Activated gamma-delta T cell (primary cell): ENCODE data around the gene TMBIM6.
"Not testable (repeated sequence)": the region's sequence is repeated elsewhere in the genome, so short reads cannot be mapped to it uniquely, and the experiment has no call there.

Experiments
- DNase-seq: peaks from one replicate; lab custom pipeline; 2025; lab: John Stamatoyannopoulos, UW

TMBIM6 gene

DNA sequence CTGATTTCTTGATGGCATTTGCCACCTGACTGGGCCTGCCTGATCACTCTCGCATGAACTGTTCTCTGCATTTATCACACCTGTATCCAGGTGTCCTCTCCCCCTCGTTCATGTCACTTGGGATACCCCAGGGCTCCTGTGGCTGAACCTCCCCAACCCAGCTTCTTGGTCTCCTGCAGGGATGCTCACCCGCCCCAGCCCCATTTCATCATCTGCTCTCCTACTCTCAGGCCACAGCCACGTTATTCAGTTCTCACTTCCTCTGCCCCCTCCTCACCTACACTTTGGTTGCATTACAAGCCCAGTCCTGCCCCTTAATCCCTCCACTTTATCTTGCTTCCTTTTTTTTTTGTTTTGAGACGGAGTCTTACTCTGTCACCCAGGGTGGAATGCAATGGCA, 35.5 kb downstream of the TMBIM6 start:
- no peak for DNase-seq

DNA sequence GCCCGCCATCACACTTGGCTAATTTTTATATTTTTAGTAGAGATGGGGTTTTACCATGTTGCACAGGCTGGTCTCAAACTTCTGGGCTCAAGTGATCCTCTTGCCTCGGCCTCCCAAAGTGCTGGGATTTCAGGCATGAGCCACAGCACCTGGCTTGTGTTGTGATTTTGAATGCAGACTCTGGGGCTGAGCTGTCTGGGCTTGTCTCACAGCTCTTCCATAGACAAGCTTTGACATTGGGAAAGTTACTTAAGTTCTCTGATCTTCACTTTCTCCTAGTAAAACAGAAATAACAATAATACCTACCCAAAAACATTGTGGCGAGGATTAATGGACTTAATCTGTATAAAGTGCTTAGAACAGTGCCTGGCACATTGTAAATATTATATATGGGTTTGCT, 36.0 kb downstream of the TMBIM6 start:
- DNase-seq: no peak

DNA sequence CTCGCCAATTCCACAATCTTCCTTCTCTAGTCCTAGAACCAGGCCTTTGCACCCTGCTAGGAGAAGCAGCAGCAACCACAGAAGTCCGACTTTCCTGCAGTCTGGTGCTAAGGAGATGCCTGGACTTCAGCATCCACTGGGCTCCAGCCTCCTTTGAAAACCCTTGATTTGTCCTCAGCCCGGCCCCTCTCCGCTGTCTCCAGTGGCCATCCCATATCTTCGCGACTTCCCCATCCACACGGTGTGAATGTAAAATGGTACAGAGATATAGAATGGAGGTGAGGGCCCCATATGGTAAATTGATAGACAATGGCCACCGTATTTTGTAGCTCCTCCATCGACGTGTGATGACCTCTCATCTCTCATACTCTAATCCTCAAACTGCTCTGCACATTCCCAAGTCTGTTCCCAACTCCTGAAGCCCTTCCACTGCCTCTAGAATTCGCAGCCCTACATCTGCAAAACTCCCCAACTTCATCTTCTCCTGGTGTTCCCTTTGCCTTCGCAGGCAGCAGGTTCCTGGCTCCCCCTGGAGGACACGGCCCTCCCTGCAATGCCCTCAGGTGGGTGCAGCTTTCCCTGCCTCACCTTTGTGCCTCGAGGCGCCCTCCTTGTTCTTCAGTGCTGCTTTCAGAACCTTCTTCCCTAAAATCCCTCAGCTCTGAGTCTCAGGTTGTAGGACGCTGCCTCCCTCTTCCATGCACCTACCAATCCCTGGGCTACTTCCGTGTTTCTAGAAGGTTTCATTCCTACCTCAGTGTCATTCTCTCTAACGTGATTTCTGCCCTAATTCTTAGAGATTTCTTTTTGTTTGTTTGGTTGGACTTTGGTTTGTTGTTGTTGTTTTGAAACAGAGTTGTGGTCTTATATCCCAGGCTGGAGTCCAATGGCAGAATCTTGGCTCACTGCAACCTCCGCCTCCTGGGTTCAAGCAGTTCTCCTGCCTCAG, 36.7 kb downstream of the TMBIM6 start:
- peak; percentile 28 for DNase-seq

DNA sequence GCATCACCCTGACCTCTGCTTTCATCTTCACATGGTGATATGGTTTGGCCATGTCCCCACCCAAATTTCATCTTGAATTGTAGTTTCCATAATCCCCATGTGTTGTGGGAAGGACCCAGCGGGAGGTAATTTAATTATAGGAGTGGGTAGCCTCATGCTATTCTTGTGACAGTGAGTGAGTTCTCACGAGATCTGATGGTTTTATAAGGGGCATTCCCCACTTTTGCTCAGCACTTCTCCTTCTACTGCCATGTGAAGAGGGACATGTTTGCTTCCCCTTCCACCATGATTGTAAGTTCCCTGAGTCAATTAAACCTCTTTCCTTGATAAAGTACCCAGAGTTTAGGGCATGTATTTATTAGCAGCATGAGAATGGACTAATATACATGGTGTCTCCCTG, 38.2 kb downstream of the TMBIM6 start:
- no peak for DNase-seq

DNA sequence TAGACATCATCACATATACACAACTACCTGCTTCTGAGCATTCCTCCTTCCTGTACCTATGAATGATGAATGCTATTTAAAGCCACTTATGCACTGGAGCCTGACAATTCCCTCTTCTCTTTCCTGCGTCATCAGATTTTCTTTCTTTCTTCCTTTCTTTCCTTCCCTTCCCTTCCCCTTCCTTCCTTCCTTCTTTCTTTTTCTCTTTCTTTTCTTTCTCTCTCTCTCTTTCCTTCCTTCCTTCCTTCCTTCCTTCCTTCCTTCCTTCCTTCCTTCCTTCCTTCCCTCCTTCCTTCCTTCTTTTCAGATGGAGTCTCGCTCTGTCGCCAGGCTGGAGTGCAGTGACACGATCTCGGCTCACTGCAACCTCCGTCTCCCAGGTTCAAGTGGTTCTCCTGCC, 39.6 kb downstream of the TMBIM6 start:
- not testable (repeated sequence) for DNase-seq

DNA sequence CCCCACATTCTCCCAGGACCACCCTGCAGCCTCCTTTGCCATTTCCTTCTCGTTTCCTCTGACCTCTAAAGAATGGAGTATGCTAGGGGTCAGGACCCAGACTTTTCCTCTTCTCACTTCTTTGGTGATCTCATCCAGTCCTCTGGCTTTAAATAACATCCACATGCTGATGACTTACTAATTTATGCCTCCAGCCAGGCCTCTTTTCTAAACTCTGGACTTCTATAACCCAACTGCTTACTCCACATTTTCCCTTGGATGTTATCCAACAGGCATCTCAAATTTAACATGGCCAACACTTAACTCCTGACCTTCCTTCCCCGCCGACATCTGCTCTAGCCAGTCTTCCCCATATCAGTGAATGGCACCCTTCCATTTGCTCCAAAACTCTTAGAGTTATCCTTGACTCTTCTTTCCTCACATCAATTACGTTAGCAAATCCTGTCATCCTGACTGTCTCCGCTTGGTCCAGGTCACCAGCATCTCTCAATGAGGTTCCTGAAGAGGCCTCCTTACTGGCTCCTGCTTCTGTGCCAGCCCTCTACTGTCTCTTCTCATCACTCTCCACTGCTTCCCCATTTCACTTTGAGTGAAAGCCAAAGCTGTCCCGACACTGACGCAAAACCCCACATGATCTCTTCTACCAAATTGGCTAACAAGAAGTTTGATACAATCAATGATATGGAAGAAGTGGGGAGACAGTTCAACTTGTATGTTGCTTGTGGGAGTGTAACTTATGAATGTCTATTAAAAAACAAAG, 42.7 kb downstream of the TMBIM6 start:
- no peak for DNase-seq

DNA sequence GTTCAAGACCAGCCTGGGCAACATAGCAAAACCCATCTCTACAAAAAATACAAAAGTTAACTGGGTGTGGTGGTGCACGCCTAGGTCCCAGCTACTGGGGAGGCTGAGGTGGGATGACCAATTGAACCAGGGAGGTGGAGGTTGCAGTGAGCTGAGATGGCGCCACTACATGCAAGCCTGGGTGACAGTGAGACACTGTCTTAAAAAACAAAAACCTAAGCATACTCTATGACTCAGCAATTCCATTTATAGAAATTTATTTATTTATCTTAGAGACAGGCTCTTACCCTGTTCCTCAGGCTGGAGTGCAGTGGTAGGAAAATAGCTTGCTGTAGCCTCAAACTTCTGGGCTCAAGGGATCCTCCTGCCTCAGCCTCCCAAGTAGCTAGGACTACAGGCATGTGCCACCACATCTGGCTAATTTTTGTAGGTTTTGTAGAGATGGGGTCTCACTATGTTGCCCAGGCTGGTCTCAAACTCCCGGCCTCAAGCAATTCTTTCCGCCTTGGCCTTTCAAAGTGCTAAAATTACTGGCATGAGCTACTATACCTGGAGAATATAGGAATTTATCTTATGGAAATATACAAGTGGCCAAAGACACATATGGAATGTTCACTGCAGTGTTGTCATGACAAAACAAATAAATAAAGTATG, 43.5 kb downstream of the TMBIM6 start:
- DNase-seq: no peak

DNA sequence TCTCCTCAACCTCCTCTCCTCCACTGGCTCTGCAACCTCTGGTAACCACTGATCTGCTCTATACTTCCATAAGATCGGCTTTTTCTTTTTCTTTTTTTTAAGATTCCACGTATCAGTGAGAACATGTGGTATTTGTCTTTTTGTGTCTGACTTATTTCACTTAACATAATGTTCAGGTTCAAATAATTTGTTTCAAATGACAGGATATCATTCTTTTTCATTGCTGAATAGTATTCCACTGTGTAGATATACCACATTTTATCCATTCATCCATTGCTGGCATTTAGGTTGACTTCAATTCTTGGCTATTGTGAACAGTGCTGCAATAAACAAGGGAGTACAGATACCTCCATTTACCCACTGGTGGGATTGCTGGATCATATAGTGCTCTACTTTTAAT, 46.3 kb downstream of the TMBIM6 start:
- no peak for DNase-seq

DNA sequence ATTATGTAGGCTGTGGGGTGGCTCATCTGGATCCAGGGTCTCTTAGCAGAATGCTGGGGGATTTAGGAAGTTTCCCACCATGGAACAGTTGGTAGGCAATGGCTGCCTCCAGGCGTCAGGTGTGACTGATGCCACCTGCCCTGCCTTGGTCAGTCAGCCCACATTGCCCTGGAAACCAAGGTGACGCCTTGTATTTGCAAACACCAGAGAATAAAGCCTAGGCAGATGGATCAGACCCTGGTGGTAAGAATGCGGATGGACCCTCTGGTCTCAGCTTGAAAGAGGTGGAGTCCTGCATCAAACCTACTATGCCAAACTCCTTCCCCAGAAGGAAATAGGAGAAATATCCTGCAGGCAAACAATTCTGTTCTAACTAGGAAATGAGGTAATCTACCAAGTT, 48.6 kb downstream of the TMBIM6 start:
- no peak for DNase-seq

DNA sequence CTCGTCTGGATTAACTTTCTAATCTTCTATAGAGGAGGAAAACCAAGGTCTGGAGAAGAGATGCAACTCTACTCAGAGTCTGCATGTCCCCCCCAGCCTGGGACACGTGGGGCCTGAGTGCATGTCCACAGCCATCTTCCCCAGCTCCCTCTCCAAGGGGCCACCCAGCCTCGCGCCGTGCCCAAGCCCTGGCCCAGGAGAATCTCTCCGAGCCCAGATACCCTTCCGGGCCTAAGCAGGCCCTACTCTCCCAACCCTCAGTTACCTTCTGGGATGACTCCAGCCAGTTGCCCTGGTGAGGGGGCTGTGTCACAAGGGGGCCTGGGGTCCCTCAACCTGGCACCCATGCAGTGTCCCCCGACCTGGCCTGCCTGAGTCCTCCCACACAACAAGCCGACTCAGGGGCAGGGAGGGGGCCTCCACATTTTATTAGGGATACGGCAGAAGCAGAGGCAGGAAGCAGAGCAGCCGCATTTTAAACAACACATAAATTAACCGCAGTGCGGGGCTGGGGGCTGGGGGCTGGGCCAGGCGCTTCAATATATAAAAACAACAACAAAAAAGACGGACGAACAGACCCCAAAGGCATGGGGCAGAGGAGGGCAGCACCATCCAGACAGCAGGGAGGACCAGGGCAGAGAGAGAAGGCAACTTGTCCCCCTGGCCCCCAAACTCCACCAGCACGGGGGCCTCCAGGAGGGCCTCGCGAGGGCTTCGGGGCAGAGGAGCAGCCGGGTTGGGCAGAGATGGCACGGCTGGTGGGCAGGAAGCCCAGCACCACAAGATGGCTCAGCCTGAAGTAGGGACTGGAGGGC, 49.6 kb downstream of the TMBIM6 start:
- DNase-seq: no peak

DNA sequence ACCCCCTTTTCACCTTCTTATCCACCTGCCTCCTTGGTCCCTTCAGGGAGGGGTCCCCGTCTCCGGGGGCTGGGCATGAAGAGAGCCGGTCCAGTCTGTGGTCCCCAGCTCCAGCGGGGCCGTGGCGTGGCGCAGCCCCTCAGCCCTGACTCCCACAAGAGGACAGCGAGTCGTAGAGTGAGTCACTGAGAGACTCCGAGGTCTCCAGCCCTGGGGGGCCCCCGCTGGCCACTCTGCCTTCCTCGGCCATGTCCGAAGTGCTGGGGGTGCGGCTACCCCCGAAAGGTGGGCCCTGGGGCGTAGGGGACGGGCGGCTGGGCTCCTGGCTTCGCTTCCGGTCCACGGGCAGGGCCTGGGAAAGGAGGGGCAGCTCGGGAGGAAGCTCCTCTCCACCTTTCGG, 50.3 kb downstream of the TMBIM6 start:
- no peak for DNase-seq

DNA sequence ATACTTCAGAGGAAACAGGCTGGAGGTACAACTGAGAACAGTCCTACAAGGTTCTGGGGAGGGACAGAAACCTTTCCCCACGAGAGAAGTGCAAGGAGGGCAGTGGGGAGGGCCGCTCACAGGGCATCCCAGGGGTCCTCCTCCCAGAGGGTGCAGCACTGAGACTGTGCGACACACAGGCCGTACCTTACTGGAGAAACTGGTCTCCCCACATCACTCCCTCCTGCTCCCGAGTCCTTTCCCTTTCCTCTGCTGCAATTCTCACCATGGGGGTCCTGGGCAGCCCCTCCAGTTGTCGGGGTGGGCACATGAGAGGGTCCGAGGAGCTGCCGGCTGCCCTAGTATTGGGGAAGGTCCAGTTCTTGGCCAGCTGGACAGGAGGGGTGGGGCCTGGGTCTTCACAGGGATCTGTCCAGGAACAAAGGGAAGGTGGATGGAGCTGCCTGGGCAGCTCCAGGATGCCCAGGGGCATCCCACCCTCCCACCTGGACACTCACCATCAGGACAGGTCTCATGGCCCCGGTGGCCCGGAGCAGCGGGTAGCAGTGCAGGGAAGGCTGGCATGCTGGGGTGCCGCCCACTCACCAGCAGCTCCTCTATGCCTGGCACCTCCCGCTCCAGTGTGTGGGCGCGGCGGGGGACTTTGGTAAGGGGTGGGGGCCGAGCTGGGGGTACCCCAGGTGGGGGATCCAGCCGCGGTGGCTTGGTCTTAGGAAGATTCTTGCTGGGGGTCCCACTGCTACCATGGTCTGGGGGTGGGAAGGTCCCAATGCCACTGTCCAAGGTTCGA, 51.0 kb downstream of the TMBIM6 start:
- DNase-seq: no peak

DNA sequence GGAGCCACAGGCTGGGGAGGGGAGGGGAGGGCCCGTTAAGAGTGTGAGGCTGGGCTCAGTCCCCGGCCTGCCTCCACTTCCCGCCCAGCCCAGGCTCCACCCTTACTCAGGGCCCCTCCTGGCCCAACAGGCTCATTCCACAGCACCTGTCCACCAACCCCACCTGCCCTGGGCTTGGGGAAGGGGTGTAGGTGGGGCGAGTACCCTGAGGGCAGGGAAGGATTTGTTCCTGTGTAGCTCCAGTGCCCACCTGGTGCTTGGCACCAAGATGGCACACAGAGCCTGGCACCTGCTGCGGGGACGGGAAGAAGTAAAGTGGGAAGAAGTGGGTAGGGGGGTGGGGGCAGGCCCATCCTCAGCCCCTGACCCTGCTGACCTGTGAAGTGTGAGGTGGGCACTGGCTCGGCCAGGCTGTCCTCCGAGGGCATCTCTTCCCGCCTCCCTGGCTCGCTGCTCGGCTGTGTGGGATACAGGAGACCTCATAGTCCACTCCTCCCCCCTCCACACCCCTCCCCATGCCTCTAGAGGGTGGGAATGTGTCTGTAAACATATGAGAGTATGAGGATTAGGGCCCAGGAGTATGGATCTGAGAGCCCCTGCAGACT, 51.7 kb downstream of the TMBIM6 start:
- no peak for DNase-seq

DNA sequence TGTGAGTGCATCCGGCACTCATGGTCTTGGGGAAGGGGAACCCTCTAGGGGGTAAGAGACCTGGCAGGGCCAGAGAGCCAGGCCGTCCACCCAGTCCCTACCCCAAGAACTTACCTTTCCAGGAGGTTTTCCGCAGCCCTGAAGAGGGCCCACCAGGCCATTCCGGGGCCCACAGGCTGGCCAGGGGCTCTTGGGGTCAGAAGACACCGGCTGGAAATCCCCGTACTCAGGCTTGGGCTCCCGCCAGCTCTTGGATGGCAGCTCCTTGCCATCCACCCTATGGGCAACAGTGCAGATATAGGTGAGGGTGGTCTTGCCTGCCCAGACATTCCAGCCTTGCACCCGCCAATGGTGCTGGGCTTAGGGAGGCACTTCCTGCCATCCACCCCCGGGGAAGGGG, 52.3 kb downstream of the TMBIM6 start:
- no peak for DNase-seq

DNA sequence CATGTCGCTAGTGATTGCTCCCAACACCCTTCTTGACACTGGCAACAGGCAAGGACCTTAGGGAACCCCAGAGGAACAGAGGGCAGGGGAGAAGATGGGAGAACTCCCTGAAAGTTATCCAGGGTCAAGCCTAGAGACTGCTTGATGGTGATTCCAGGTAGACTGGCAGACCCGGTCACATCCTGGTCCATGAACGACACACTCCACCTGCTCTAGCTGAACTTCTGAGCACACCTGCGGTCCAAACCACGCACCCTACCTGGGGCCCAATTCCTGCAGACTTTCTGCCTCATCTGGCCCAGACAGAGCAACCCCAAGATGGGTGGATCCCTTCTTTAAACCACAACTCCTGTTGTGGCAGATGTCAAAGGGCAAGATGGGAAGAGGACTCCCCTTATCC, 52.7 kb downstream of the TMBIM6 start:
- DNase-seq: no peak

DNA sequence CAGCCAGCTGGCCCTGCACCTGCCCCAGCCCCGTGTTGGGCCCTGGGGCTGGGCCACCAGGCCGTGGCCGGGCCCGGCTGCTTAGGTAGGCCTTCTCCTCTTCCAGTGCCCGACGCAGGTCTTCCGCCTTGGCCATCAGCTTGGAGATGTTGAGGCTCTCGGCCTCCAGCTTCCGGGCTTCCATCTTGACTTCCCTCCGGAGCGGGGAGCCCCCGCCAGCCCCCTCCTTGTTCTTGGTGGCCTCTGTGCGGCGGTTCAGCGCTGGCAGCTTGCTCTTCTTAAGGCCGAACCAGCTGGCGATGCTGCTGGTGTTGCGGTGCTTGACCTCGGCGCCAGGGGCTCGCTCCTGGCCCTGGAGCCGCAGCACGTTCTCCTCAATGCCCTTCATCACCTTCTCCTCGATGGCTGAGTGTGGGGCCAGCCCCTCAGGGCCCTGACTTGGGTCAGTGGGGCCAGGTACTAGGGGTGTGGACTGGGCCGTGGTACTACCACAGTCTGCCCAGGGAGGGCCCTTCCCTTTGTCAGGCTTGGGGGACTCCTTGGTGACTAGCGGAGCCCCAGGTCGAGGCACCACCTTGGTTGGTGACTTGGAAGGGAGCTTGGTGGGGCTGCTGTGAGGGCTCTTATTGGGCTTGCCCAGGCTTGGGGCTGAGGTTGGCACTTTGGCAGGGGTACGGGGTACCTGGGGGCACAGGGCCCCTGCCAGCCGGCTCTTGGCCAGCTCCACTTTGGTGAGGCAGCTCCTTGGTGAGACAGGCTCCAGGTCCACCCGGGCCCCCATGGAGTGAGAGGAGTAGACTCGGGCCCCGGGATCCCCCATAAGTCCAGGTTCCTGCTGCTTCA, 53.7 kb downstream of the TMBIM6 start:
- DNase-seq: no peak

DNA sequence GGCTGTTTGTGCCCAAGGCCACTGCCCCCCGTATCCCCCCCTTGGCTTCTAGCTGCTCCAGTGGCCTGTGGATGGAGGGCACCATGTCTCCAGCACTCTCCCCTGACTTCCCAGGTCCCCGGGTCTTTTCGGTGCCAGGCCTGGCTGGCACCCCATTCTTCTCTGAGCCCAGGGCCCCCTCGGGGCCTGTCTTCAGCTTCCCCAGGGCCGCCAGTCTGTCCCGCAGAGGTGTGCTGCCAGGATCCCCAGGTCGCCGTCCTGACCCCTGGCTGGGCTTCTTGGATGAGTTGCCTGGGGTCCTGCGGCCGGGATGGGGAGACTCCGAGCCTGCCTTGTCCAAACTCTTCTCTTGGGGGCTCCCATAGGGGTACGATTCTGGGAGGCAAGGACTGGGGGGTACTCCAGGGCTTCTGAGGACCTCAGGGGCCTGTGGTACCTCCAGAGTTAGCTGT, 54.3 kb downstream of the TMBIM6 start:
- no peak for DNase-seq

DNA sequence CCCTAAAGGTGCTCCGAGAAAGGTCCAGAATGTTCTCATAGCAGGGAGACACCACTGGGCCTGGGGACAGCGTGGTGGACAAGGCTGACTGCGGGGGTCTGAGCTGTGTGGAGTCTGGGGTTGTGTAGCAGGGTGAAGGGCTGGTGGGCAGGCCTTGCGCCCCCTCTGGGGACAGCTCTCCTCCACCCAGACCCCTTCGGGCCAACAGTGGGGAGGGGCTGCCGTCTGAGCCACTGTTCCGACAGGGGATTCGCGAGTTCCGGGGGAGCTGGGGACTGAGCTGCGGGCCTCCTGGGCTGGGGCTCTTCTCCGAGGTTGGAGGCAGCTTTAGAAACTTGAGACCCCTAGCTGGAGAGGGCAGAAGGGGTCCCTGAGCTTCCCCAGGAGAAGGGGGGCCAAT, 54.8 kb downstream of the TMBIM6 start:
- no peak for DNase-seq

DNA sequence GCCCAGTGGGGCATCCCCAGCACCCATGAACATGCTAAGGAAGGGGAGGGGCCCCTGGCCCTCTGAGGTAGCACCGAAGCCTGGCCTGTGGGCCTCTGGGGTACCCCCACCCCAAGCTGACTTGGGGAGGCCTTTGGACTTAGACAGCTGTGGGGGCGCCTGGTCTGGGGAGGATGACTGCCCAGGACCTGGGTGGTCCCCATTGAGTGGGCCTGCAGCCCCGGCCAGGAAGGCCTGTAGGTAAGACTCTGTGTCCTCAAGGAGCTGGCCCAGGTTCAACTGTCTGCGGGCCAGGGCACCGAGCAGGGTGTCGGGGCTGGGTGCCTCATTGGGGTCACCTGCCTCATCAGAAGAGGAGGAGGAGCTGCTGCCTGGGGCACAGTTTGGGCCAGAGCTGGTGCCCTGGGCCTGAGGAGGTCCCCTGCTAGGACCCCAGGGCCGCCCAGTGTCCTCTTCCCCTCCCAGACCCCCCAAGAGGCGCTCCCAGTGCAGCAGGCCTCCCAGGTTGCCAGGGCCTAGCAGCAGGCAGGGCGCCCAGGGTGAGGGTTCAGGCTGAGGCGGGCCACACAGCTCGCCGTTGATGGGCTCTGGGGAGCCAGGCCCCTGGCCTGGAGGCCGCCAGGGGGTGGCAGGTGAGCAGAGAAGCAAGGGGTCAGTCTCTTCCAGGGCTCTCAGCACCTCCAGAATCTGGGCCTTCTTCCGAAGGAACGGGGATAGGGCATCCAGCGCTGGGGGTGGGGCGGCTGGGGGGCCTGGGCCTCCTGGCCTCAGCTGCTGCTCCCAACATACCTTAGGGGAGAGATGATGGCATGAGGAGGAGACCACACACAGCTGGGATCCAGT, 55.5 kb downstream of the TMBIM6 start:
- no peak for DNase-seq
